Activated T-helper 9 cell treated with anti-CD3 and anti-CD28 coated beads, Interleukin-2, amount 50 U/mL, for 16 hours (primary cell): ENCODE data around the gene NGFR.

Experiments
- DNase-seq: peaks from one replicate; pipeline ENCODE4 v3.0.0-alpha.2; 2020; ENCODE audit warnings: low read depth

NGFR gene

DNA sequence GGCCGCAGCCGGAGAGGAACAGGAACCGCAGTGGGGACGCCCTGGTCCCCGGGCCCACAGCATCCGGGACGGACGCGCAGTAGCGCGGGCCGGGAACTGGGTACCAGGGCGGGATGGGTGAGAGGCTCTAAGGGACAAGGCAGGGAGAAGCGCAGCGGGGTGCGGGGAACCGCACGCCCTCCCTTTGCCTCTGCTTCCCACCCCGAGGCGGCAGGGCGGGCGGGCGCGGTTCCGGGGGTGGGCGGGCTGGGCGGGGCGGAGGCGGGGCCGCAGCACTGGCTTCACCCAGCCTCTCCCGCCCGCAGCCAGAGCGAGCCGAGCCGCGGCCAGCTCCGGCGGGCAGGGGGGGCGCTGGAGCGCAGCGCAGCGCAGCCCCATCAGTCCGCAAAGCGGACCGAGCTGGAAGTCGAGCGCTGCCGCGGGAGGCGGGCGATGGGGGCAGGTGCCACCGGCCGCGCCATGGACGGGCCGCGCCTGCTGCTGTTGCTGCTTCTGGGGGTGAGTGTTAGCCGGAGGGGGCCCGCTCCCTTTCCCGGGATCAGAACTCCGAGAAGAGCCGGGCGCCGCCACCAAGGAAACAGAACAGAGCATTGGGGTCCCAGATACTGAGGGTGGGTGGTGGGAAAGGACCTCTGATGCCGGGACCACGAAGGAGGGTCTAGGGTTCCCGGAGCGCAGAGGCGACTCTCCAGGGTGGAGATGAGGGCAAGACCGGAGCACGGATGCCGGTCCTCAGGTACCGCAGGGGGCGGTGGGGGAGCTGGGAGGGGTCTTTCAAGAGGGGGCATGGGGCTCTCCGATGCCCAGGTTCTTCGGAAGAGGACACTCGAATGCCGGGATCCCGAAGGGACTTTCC lies at the start of gene NGFR:
Gene NGFR, plus strand, starts transcription at position 308 of the 856 bp plus-strand sequence. Its CDS starts 125 bp downstream, at position 433.
- peak; percentile 39 for DNase-seq

DNA sequence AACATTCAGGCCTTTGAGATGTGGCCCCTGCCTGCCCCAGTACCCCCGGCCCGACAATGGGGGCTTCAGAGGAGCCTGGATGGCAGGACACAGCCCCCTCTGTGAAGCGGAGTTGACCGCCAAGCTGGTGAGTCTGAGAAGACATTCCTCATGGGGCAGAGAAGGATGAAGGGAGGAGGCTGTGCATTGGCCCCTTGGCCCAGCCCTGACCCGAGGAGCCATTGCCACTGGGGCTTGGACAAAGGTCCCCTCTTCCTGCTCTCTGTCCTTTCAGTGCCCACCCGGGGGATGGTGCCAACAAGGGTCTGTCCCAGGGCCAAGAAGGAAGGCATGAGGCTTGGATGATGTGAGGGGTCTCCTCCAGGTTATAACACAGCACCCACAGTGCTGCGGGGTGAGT lies 49.5 kb upstream of the NGFR start:
- no peak for DNase-seq

- no peak for DNase-seq
Observed at GRCh38 chr17:49447628-49448302, 47.3 kb upstream of the NGFR start.

- no peak for DNase-seq
Observed at GRCh38 chr17:49450181-49450580, 44.9 kb upstream of the NGFR start.

- no peak for DNase-seq
Observed at GRCh38 chr17:49450735-49451134, 44.4 kb upstream of the NGFR start.

DNA sequence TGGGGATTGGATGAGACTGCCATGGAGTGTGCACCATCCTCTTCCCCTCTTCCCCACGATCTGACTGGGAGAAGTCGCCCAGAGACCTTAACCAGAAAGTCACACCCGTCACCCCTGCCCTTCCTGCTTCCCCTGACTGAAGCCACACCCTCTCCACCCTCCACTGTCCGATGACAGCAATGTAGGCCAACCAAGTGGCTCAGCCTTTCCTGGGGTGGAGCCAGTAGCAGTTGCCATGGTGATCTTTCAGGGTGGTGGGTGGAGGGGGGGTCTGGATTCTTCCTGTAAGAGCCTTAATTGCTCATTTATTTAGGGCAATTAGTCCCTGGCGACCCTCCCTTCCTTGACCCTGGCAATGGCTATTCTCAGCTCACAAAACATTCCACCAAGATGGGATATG lies 42.9 kb upstream of the NGFR start:
- no peak for DNase-seq

GRCh38 chr17:49452661-49453060 lies 42.4 kb upstream of the NGFR start:
- no peak for DNase-seq

DNA sequence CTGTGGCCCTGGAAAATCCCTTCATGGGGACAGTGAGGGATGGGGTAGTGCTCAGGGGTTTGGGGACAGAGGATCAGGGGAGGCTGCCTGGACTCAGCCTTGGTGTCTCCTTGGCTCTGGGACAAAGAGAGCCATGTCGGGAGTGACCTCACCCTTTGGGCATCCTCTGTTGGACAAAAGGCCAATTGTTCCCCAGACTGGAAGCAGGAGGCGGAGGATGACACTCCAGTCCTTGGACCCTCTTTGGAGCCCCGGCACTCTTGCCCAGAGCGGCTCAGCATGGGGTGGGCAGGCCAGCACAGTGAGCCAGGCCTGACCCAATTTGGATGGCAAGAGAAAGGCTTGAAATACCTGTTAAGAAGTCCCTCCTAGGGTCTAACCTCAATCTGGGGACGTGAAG lies 41.0 kb upstream of the NGFR start:
- no peak for DNase-seq

DNA sequence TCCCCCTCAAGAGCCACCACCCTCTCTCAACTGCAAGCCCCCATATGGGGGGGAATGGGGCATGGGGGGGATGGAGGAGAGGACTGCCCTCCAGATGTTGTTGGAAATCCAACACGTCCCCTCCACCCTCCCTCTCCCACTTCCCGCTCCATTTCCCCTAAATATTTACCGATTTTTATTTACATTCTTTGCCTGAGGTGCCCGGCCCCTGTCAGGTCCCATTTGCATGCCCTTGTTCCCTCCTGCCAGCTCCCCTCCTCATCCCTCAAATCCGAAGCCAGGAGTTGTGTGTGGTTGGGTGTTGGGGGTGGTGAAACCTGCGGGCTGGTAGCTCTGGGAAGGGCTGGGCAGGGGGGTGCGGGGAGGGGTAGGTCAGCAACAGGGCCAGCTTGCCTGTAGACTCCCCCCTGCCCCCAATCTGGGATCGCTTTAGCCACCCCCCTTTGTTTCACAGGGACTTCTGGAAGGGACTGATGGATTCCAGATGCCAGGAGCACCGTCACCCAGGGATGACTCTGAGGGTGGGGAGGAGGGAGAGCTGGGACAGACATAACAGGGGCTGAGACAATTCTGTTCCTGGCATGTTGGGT lies 39.7 kb upstream of the NGFR start:
- no peak for DNase-seq

DNA sequence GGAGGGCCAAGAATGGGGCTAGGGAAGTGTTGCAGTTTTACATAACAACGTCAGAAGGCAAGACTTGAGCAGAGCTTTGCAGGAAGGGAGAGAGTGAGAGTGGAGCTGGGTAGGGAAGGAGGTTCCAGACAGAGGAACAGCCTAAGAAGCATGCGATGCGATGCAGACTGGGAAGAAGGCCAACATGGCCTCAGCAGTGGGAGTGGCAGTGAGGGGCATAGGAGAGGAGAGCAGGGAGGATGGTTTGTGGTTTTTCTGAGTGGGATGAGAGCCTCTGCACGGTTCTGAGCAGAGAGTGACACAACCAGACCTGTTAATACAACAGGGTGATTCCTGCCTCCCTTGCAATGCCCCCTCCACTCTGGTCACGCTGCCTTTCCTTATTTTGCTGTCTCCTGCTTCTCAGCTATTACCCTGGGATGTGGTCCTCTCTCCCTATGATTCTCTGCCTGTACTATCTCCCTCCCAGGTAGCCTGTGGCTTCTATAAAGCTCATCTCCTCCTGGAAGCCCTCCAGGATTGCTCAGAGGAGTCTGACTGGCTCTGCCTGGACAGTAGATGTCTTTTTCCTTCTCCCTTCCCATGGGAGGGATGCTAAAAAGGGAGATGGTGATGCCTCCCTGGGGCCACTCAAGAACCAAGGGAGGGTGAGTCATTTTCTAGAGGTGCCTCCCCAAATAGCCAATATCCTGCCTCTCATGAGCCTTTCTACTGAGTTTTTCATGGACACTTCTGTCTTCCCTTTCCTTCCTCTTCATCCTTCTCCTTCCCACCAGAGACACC lies 38.7 kb upstream of the NGFR start:
- DNase-seq, result no peak

GRCh38 chr17:49457564-49458535 lies 37.2 kb upstream of the NGFR start:
- DNase-seq, result no peak

GRCh38 chr17:49459401-49459984 lies 35.6 kb upstream of the NGFR start:
- DNase-seq, result no peak

DNA sequence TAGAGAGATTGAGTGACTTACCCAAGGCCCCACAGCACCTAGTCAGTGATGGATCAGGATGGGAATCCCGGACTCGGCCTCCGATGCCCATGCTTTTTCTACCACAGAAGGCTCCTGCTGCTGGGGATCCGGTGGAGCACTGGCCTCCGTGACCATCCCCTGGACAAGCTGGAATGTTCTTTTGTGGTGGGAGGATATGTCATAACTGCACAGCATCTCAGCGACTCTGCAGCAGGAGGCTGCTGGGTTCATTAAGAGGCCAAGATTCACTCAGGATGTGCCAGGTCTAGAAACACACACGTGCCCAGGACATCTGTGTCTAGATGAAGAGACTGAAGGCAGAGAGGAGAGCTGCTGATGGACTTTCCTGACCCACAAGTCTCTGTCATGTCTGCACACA lies 34.7 kb upstream of the NGFR start:
- no peak for DNase-seq

DNA sequence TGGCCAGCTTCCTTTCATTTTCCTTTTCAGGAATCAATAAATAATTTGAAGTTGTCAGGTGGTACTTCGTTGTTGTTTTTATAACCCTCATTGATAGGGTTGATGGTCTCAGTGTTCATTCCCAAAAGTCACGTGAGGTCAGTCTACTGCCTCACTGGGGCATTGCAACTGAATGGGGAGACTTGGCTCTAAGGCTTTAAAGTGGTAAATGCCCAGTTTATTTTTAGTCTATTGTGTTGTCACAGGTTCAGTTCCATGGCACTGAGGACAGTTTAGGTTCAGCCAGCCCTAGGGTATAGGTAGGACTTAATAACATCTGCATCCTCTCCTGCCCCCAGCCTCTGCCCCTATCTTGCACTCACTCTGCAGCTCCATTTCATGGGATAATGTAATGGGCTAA lies 33.5 kb upstream of the NGFR start:
- no peak for DNase-seq

GRCh38 chr17:49464049-49464448 lies 31.0 kb upstream of the NGFR start:
- DNase-seq, result no peak

GRCh38 chr17:49465331-49465903 lies 29.7 kb upstream of the NGFR start:
- no peak for DNase-seq

GRCh38 chr17:49466436-49466835 lies 28.7 kb upstream of the NGFR start:
- DNase-seq, result no peak

- no peak for DNase-seq
Observed at GRCh38 chr17:49467175-49467574, 27.9 kb upstream of the NGFR start.

- no peak for DNase-seq
Observed at GRCh38 chr17:49468811-49469385, 26.2 kb upstream of the NGFR start.
